ENCODE results near the gene CTNNBIP1. TPM values are rescaled to one million over a fixed set of nuclear protein-coding genes. Genes with fewer than 3 reads are reported as not detected.
A peak's percentile ranks its signal among the peaks of the same experiment; 100 is the strongest.

CTNNBIP1 gene
- total RNA-seq, 4 donors from 2014 or later: 17.0 to 27.2 (median 23.4) TPM

DNA sequence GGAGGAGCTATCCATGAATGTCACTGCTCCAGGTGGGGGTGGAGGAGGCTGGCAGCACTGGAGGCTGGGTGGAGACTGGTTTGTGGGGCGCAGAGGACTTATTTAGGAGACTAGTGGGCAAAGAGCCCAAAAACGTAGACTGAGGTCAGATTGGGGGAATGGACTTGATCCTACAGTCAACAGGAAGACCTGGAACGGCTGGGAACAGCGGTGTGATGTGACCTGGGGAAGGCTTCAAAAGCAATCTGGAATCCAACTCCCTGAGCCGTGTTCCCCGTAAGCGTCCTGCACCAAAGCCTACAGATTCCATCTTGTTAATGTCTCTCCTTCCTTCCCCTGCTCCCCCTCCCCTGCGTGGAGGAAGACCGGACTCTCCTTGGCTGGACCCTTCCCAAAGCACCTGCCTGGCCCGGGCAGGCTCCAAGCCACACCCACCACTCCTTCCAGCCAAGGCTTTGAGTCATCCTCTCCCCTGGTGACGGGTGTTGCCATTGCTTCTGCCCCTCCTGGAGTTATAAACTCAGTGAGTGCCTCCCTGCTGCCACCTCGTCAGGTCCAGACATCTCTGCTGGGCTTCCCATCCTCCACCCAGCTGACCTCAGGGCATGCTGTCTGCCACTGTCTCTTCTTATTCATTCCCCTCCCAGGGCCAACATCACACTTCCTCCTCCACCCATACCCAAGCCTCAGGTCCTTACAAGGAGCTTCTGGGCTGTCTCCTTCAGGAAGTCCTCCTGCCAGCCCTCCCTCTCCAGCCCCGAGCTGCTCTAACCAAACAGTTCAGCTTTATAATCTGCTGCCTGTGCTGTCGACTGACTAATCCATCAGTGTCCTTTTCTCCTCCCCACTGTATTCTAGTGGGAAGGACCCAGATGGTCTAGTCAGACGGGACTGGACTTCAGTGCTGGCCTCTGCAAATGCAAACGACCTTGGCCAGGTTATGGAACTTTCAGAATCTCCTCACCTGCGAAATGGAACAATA is 84.7 kb downstream of the CTNNBIP1 start:
- TF ChIP-seq, protein P1, sequence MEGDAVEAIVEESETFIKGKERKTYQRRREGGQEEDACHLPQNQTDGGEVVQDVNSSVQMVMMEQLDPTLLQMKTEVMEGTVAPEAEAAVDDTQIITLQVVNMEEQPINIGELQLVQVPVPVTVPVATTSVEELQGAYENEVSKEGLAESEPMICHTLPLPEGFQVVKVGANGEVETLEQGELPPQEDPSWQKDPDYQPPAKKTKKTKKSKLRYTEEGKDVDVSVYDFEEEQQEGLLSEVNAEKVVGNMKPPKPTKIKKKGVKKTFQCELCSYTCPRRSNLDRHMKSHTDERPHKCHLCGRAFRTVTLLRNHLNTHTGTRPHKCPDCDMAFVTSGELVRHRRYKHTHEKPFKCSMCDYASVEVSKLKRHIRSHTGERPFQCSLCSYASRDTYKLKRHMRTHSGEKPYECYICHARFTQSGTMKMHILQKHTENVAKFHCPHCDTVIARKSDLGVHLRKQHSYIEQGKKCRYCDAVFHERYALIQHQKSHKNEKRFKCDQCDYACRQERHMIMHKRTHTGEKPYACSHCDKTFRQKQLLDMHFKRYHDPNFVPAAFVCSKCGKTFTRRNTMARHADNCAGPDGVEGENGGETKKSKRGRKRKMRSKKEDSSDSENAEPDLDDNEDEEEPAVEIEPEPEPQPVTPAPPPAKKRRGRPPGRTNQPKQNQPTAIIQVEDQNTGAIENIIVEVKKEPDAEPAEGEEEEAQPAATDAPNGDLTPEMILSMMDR (IDR thresholded peaks at IDR 0.05): no peak
- TF ChIP-seq POLR2AphosphoS5 (IDR thresholded peaks at IDR 0.05): peak; percentile 69 to 76
- TF ChIP-seq EP300 (IDR thresholded peaks at IDR 0.05): no peak
- no peak for TF ChIP-seq POLR2A (IDR thresholded peaks at IDR 0.05; ENCODE audit: low read depth)
- WGBS: 16% methylated on average over 17 of the region's 17 CpGs
- DNase-seq (ENCODE audit: extremely low spot score): no peak
- Histone ChIP-seq H3K4me3 (peak overlapping the region; percentile 84 to 93 (median 91)), H3K27ac (replicated peaks in 1 of 4) (peak overlapping the region; percentile 90 to 98 (median 92)), H3K4me1 (peaks cover 23 to 48% (median 42%) of the 10 kb centered on the region in 4 donors), H3K27me3 (no peaks in the 10 kb centered on the region), H3K36me3 (no peaks in the 10 kb centered on the region), H3K9me3 (no peaks in the 10 kb centered on the region)
- intact Hi-C loops (cut with DNase I): loop anchor here (5.0 kb wide), 1 partner anchor 38 kb away; no protein-coding TSS in a partner anchor

GRCh38 chr1:9824702-9825089 is 85.4 kb downstream of the CTNNBIP1 start:
- intact Hi-C loops (cut with DNase I): loop anchor here (5.0 kb wide), 1 partner anchor 37 kb away; no protein-coding TSS in a partner anchor
- peak overlapping the region; percentile 84 to 93 (median 91) for H3K4me3 ChIP-seq
- H3K36me3 ChIP-seq: no peaks in the 10 kb centered on the region
- DNase-seq (ENCODE audit: extremely low spot score): no peak
- H3K9me3 ChIP-seq: no peaks in the 10 kb centered on the region
- H3K4me1 ChIP-seq: peaks cover 23 to 53% (median 42%) of the 10 kb centered on the region in 4 donors
- TF ChIP-seq EP300 (IDR thresholded peaks at IDR 0.05) (no peak), POLR2AphosphoS5 (IDR thresholded peaks at IDR 0.05) (no peak), POLR2A (IDR thresholded peaks at IDR 0.05; ENCODE audit: low read depth) (no peak)
- TF ChIP-seq, protein P1 (IDR thresholded peaks at IDR 0.05): no peak
- H3K27ac ChIP-seq (replicated peaks in 1 of 4): peak overlapping the region; percentile 90 to 98 (median 92)
- H3K27me3 ChIP-seq: no peaks in the 10 kb centered on the region
- 16% methylated on average over 12 of the region's 12 CpGs for WGBS

GRCh38 chr1:9823943-9824701 is 85.9 kb downstream of the CTNNBIP1 start, which contains the start of gene CLSTN1:
CLSTN1 (minus strand) TSS chr1:9823965; CDS start chr1:9823733, 232 bp downstream.
- Histone ChIP-seq H3K4me3 (peak within 1 kb of the TSS; percentile 84 to 93 (median 91)), H3K4me1 (peaks cover 23 to 53% (median 42%) of the 10 kb centered on the region in 4 donors)
- intact Hi-C loops (cut with DNase I): no loop called here

DNA sequence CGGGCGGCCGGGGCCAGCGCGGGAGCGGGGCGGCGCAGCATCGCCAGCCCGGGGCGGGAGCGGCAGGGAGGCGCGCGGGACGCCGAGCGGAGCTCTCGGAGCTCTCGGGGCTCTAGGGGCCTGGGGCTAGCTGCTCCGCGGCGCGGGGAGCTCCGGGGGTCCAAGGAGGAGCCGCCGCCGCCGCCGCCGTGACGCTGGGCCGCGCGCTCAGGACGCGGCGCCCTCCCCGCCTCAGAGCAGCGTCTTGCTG is 86.5 kb downstream of the CTNNBIP1 start:
- no peaks in the 10 kb centered on the region for H3K9me3 ChIP-seq
- H3K27ac ChIP-seq (replicated peaks in 1 of 4): peak overlapping the region; percentile 90 to 98 (median 92)
- WGBS: 0% methylated on average over 7 of the region's 40 CpGs
- DNase-seq (ENCODE audit: extremely low spot score): no peak
- H3K4me1 ChIP-seq: peaks cover 23 to 53% (median 42%) of the 10 kb centered on the region in 4 donors
- no peak for TF ChIP-seq POLR2AphosphoS5 (IDR thresholded peaks at IDR 0.05)
- no peak for TF ChIP-seq POLR2A (IDR thresholded peaks at IDR 0.05; ENCODE audit: low read depth)
- TF ChIP-seq, protein P1 (IDR thresholded peaks at IDR 0.05): no peak
- TF ChIP-seq EP300 (IDR thresholded peaks at IDR 0.05): no peak
- intact Hi-C loops (cut with DNase I): no loop called here
- no peaks in the 10 kb centered on the region for H3K27me3 ChIP-seq
- no peaks in the 10 kb centered on the region for H3K36me3 ChIP-seq
- peak overlapping the region; percentile 84 to 93 (median 91) for H3K4me3 ChIP-seq

More at GRCh38 chr1:9823943-9824701, 85.9 kb downstream of the CTNNBIP1 start, which contains the start of gene CLSTN1:
- H3K9me3 ChIP-seq: no peaks in the 10 kb centered on the region
- TF ChIP-seq POLR2AphosphoS5 (IDR thresholded peaks at IDR 0.05) (peak; percentile 69 to 73), POLR2A (IDR thresholded peaks at IDR 0.05; ENCODE audit: low read depth) (peak; percentile 22)
- TF ChIP-seq, protein P1 (IDR thresholded peaks at IDR 0.05): no peak
- no peak for DNase-seq (ENCODE audit: extremely low spot score)
- no peaks in the 10 kb centered on the region for H3K36me3 ChIP-seq
- no peaks in the 10 kb centered on the region for H3K27me3 ChIP-seq
- peak within 1 kb of the TSS; percentile 90 to 98 (median 92) for H3K27ac ChIP-seq (replicated peaks in 1 of 4)
- 0% methylated on average over 2 of the region's 93 CpGs for WGBS

All from esophagus muscularis mucosa (tissue), 4 donors.